ENCODE data around the gene APOO. TPM values are rescaled to one million over a fixed set of nuclear protein-coding genes. Genes with fewer than 3 reads are reported as not detected.

APOO gene
- total and polyA plus RNA-seq, 2 of the 4 experiments (the other 2 are of a cell fraction), result 9.0 to 14.2 TPM

DNA sequence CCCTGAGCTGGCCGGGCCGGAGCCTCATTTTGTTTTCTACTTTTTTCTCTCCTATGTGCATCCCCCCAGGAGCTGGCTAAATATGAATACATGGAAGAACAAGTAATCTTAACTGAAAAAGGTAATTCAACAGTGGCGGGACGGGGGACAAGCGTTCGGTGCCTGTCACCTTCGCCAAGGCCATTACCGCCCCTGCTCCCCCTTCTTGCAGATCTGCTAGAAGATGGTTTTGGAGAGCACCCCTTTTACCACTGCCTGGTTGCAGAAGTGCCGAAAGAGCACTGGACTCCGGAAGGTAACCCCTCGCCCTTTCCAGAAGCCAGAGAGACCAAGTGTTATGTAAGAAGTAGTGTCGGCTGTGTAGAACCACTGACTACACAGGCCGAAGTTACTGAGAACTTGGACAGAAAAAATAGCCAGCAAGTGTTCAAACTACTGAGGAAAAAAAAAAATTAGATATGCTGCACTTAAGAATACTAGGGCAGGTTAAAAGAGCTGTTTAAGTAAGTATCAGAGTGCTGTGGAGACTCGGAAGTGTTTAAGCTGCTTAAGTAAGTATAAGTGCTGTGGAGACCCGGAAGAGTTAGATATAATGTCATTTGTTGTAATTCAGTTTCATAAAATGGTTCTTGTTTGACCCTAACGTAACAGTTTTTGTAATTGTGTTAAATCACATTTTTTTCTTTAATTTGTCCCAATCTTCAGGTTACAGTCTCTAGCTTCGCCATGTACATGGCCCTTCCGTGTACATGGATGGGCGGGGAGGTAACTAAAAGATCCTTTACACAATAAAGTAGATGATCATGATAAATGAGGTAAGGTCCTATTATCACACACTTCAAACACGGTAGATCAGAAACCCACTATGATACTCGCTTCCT is 123.9 kb downstream of the APOO start:
- Histone ChIP-seq H3K9me3 (ENCODE audit: control insufficient read depth, insufficient read depth, low read length) (no peaks in the 10 kb centered on the region), H3K27me3 (ENCODE audit: control insufficient read depth, insufficient read depth, low read length) (no peaks in the 10 kb centered on the region), H3K36me3 (ENCODE audit: control insufficient read depth, insufficient read depth, low read length) (peaks cover 2% of the 10 kb centered on the region; the same call in 1 of the 2 replicates), H3K56ac (ENCODE audit: extremely low read depth, insufficient read depth, low read length) (peak overlapping the region; percentile 24; the same call in 1 of the 2 replicates), H2BK5ac (ENCODE audit: low read depth, low read length, poor library complexity, severe bottlenecking) (peak overlapping the region; percentile 56), H3K9me1 (ENCODE audit: insufficient read depth, low read length) (no peaks in the 10 kb centered on the region), H2BK15ac (ENCODE audit: low read depth, low read length) (no peak overlapping the region), H3K18ac (ENCODE audit: low read depth, low read length) (peak overlapping the region; percentile 54), H3K4me3 (ENCODE audit: insufficient read depth, low read depth, low read length) (peak overlapping the region; percentile 74), H4K91ac (ENCODE audit: insufficient read depth, low read depth, low read length) (no peak overlapping the region), H3K4me2 (ENCODE audit: low read depth, low read length) (peak overlapping the region; percentile 97), H2AFZ (replicated peaks; ENCODE audit: low read length, poor library complexity) (peak overlapping the region; percentile 38), H4K20me1 (ENCODE audit: insufficient read depth, low read length) (peaks cover 3% of the 10 kb centered on the region; the same call in 1 of the 2 replicates), H2BK20ac (ENCODE audit: low read depth, low read length) (no peak overlapping the region; the same call in 1 of the 2 replicates), H4K8ac (ENCODE audit: low read depth in 2 of 2, low read length in 2 of 2) (peak overlapping the region in 1 of 2 experiments; percentile 22; a peak in 1 of 4 replicates), H3K79me1 (ENCODE audit: low read depth in 1 of 2, low read length in 2 of 2) (peaks cover 0 to 5% of the 10 kb centered on the region in 2 experiments; a peak in 2 of 4 replicates), H3K9ac (ENCODE audit: low read depth, low read length) (peak overlapping the region; percentile 81), H2AK5ac (ENCODE audit: low read depth, low read length) (peak overlapping the region; percentile 45; the same call in 1 of the 2 replicates), H2AK9ac (replicated peaks; ENCODE audit: low read depth, low read length, poor library complexity) (peak overlapping the region; percentile 15), H3K14ac (replicated peaks; ENCODE audit: low read depth, low read length) (peak overlapping the region; percentile 72), H3K4ac (ENCODE audit: low read depth, low read length) (peak overlapping the region; percentile 70), H3K27ac (ENCODE audit: insufficient read depth, low read length) (peak overlapping the region; percentile 78), H4K5ac (ENCODE audit: low read depth, low read length) (peak overlapping the region; percentile 41; the same call in 1 of the 2 replicates), H3K23ac (ENCODE audit: low read depth, low read length) (no peak overlapping the region; the same call in 1 of the 2 replicates), H3K4me1 (ENCODE audit: control insufficient read depth, insufficient read depth, low read length) (no peaks in the 10 kb centered on the region; the same call in 1 of the 2 replicates), H2BK120ac (ENCODE audit: low read depth, low read length) (peak overlapping the region; percentile 25; the same call in 1 of the 2 replicates)
- TSS peak; percentile 67 for BruUV-seq (replicated peaks)
- intact Hi-C loops (cut with micrococcal nuclease) (loop anchor here (1.0 to 5.0 kb wide), 3 partner anchors 118 to 268 kb away; partner anchors contain the start of genes EIF2S3 and KLHL15), dilution Hi-C loops (cut with HindIII; ENCODE audit: low sequenced_read_pairs, unreplicated experiment) (no loop called here), in situ Hi-C loops (cut with MboI; ENCODE audit: low sequenced_read_pairs) (loop anchor here (10.0 kb wide), 1 partner anchor 121 kb away; the partner anchor contains the start of genes APOO and CXorf58)
- TF ChIP-seq MAZ (IDR thresholded peaks at IDR 0.05; ENCODE audit: borderline replicate concordance, low read depth, low read length) (no peak), FOS (IDR thresholded peaks at IDR 0.05; ENCODE audit: low read depth, low read length) (no peak), POLR2A (IDR thresholded peaks at IDR 0.05; ENCODE audit: low read depth, low read length) (peak; percentile 66), MAFK (IDR thresholded peaks at IDR 0.05; ENCODE audit: low read depth, low read length) (no peak), MXI1 (IDR thresholded peaks at IDR 0.05; ENCODE audit: borderline replicate concordance, low read depth, low read length) (no peak)
- WGBS, 2 experiments (ENCODE audit: extremely low coverage in 2 of 2, insufficient read length in 1 of 2), result 64% methylated on average over 4 of the region's 21 CpGs; no CpG with 5 or more reads in 1 of the 2 experiments
- DNase-seq (no peak), ATAC-seq (ENCODE audit: low read depth) (no peak)
- CTCF ChIA-PET, result interaction anchor here (0.5 to 4.6 kb wide), 6 partner anchors 38 to 118 kb away, joined by 3 to 34 read pairs (median 3); no protein-coding TSS in a partner anchor
- POLR2A ChIA-PET (ENCODE audit: unreplicated experiment), result interaction anchor here (0.6 to 1.3 kb wide), 3 partner anchors 86 to 119 kb away, joined by 3 to 5 read pairs (median 4); no protein-coding TSS in a partner anchor

Other genes with a start within 250 kb of the APOO start
- 194 and 226 TPM in 2 replicates for gene PRDX4, start 240.4 kb downstream of the APOO start, total RNA-seq (2012; rRNA removed)
- gene PRDX4, start 240.4 kb downstream of the APOO start, polyA plus RNA-seq (2012; rRNA removed), result 194 and 209 TPM in 2 replicates
- gene ACOT9, start 164.7 kb downstream of the APOO start, total RNA-seq (2012; rRNA removed), result 47.3 and 63.6 TPM in 2 replicates
- 35.0 and 43.5 TPM in 2 replicates for gene ACOT9, start 164.7 kb downstream of the APOO start, polyA plus RNA-seq (2012; rRNA removed)
- gene SAT1, start 124.8 kb downstream of the APOO start, total RNA-seq (2012; rRNA removed), result 55.9 and 112 TPM in 2 replicates
- 92.8 and 99.1 TPM in 2 replicates for gene SAT1, start 124.8 kb downstream of the APOO start, polyA plus RNA-seq (2012; rRNA removed)
- not detected in 2 replicates for gene CXorf58, start 68 bp upstream of the APOO start, total RNA-seq (2012; rRNA removed)
- not detected in 2 replicates for gene CXorf58, start 68 bp upstream of the APOO start, polyA plus RNA-seq (2012; rRNA removed)
- gene KLHL15, start 119.2 kb upstream of the APOO start, total RNA-seq (2012; rRNA removed), result 7.5 and 11.1 TPM in 2 replicates
- 2.0 and 2.4 TPM in 2 replicates for gene KLHL15, start 119.2 kb upstream of the APOO start, polyA plus RNA-seq (2012; rRNA removed)
- 416 and 419 TPM in 2 replicates for gene EIF2S3, start 147.0 kb upstream of the APOO start, total RNA-seq (2012; rRNA removed)
- 71.8 and 97.9 TPM in 2 replicates for gene EIF2S3, start 147.0 kb upstream of the APOO start, polyA plus RNA-seq (2012; rRNA removed)
- 99.3 and 141 TPM in 2 replicates for gene ZFX, start 241.8 kb upstream of the APOO start, total RNA-seq (2012; rRNA removed)
- gene ZFX, start 241.8 kb upstream of the APOO start, polyA plus RNA-seq (2012; rRNA removed), result 12.0 and 16.0 TPM in 2 replicates